Subcutaneous abdominal adipose tissue (tissue), 5 donors: ENCODE measurements around the gene KRT80.

Experiments used
- H3K27ac ChIP-seq: one replicate; pipeline ENCODE4 v1.7.0; 2013; ENCODE audit warnings: low read depth, mild to moderate bottlenecking, inconsistent platforms, low read length, moderate library complexity
- H3K27me3 ChIP-seq, 5 donors: one replicate each; pipeline ENCODE4 v1.7.0; 2013; ENCODE audit warnings: low read length in 5 of 5, inconsistent platforms in 1 of 5; ENCODE audit not compliant: control insufficient read depth in 5 of 5, insufficient read depth in 4 of 5
- H3K36me3 ChIP-seq, 5 donors: one replicate each; pipeline ENCODE4 v1.7.0; 2013; ENCODE audit warnings: low read length in 5 of 5; ENCODE audit not compliant: control insufficient read depth in 5 of 5, insufficient read depth in 5 of 5
- H3K4me1 ChIP-seq, 5 donors: one replicate each; pipeline ENCODE4 v1.7.0; 2013; ENCODE audit warnings: low read length in 5 of 5, mild to moderate bottlenecking in 3 of 5, moderate library complexity in 1 of 5; ENCODE audit not compliant: control insufficient read depth in 5 of 5, insufficient read depth in 5 of 5
- H3K4me3 ChIP-seq, 5 donors: one replicate each; pipeline ENCODE4 v1.7.0; 2013; ENCODE audit warnings: low read length in 5 of 5, low read depth in 1 of 5
- H3K9ac ChIP-seq, 5 donors: one replicate each; pipeline ENCODE4 v1.7.0; 2013; ENCODE audit warnings: low read length in 5 of 5, mild to moderate bottlenecking in 4 of 5, moderate library complexity in 3 of 5
- H3K9me3 ChIP-seq, 5 donors: one replicate each; pipeline ENCODE4 v1.7.0; 2013; ENCODE audit warnings: low read length in 5 of 5; ENCODE audit not compliant: control insufficient read depth in 5 of 5
- donor health status: healthy.
- donor health status: healthy.
- donor health status: healthy.
- donor health status: healthy.
- donor health status: healthy.

Gene KRT80

DNA sequence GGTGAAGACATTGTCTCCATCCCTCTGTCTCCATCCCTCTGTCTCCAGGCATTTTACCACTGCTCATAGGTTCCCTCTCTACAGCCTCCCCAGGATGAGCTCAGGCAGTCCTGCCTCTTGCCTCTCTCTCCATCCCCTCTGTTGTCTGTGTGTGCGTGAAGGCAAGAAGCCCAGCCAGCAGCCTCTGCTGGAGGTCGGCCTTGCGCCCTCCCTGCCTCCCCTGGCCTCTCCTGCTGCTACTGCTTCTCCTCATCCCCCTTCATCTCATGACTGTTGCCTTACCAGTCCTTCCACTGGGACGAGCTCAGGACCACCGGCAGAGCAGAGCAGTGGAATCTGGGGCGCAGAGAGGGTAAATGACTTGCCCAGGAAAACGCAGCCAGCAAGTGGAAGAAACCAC, 3.2 kb downstream of the KRT80 start:
- Histone ChIP-seq H3K4me3 (no peak overlapping the region), H3K9ac (no peak overlapping the region), H3K27ac (no peak overlapping the region), H3K36me3 (no peaks in the 10 kb centered on the region), H3K27me3 (no peaks in the 10 kb centered on the region), H3K4me1 (peaks cover 3 to 48% (median 17%) of the 10 kb centered on the region in 5 donors), H3K9me3 (no peaks in the 10 kb centered on the region)

- Histone ChIP-seq H3K27me3 (no peaks in the 10 kb centered on the region), H3K9me3 (no peaks in the 10 kb centered on the region), H3K36me3 (no peaks in the 10 kb centered on the region), H3K4me3 (no peak overlapping the region), H3K27ac (no peak overlapping the region), H3K9ac (no peak overlapping the region), H3K4me1 (peaks cover 3 to 39% (median 12%) of the 10 kb centered on the region in 5 donors)
Measured at GRCh38 chr12:52187640-52188039, 4.2 kb downstream of the KRT80 start.

DNA sequence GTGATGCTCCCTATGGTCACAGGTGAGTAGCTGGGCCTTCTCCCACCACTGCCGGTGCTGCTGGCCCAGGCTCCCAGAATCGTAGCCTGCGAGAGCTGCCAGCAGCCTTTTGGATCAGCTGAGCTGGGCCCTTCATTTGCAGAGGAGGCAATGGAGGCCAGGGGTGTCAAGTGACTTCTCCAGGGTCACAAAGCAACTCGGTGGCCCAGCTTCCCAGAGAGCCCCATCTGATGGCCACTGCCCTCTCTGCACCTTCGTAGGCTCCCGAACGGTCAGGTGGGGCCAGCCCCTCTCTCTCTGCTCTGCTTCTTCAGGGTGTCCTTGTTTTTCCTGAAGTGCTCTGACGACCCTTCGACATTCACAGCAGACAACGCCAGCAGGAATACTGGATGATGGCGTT, 4.6 kb downstream of the KRT80 start:
- Histone ChIP-seq H3K4me3 (no peak overlapping the region), H3K4me1 (peaks cover 0 to 34% (median 8%) of the 10 kb centered on the region in 5 donors), H3K27me3 (peaks cover 0 to 3% (median 0%) of the 10 kb centered on the region in 5 donors), H3K9ac (no peak overlapping the region), H3K36me3 (no peaks in the 10 kb centered on the region), H3K27ac (no peak overlapping the region), H3K9me3 (no peaks in the 10 kb centered on the region)

- H3K27ac ChIP-seq: no peak overlapping the region
- no peak overlapping the region for H3K4me3 ChIP-seq
- H3K4me1 ChIP-seq: peaks cover 0 to 30% (median 5%) of the 10 kb centered on the region in 5 donors
Measured at GRCh38 chr12:52186118-52186840, 5.5 kb downstream of the KRT80 start.

GRCh38 chr12:52185400-52185967, 6.3 kb downstream of the KRT80 start:
- Histone ChIP-seq H3K9ac (no peak overlapping the region), H3K4me1 (peaks cover 0 to 30% (median 5%) of the 10 kb centered on the region in 5 donors), H3K27me3 (peaks cover 0 to 4% (median 0%) of the 10 kb centered on the region in 5 donors), H3K27ac (no peak overlapping the region), H3K9me3 (no peaks in the 10 kb centered on the region), H3K36me3 (no peaks in the 10 kb centered on the region), H3K4me3 (no peak overlapping the region)

More at GRCh38 chr12:52186118-52186840, 5.5 kb downstream of the KRT80 start:
- Histone ChIP-seq H3K27me3 (peaks cover 0 to 4% (median 0%) of the 10 kb centered on the region in 5 donors), H3K36me3 (no peaks in the 10 kb centered on the region), H3K9me3 (no peaks in the 10 kb centered on the region), H3K9ac (no peak overlapping the region)

DNA sequence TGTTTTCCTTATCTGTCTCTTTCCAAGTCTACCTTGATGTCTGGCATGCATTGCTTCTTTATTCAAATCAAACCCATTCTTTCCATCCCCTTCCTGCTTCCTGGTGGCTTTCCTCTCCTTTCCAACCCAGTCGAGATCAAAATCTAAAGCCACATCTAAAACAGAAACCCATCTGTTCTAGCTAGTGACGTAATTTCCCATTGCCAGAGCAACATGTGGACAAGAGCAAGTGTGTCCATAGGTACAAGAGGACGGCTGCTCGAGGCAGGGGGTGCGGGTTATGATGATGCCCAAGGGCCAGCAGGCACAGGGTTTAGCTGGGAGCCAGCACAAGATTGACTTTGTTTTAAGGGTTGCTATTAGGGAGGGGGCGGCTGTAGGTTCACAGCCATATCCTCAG, 7.0 kb downstream of the KRT80 start:
- no peak overlapping the region for H3K9ac ChIP-seq
- H3K9me3 ChIP-seq: no peaks in the 10 kb centered on the region
- peaks cover 0 to 4% (median 0%) of the 10 kb centered on the region in 5 donors for H3K27me3 ChIP-seq
- H3K4me3 ChIP-seq: no peak overlapping the region
- H3K27ac ChIP-seq: no peak overlapping the region
- peaks cover 0 to 28% (median 4%) of the 10 kb centered on the region in 5 donors for H3K4me1 ChIP-seq
- H3K36me3 ChIP-seq: no peaks in the 10 kb centered on the region

- Histone ChIP-seq H3K9ac (no peak overlapping the region), H3K27ac (no peak overlapping the region), H3K27me3 (peaks cover 0 to 4% (median 0%) of the 10 kb centered on the region in 5 donors), H3K36me3 (no peaks in the 10 kb centered on the region), H3K4me3 (no peak overlapping the region), H3K9me3 (no peaks in the 10 kb centered on the region), H3K4me1 (peaks cover 0 to 27% (median 0%) of the 10 kb centered on the region in 5 donors)
Measured at GRCh38 chr12:52183971-52184370, 7.8 kb downstream of the KRT80 start.

DNA sequence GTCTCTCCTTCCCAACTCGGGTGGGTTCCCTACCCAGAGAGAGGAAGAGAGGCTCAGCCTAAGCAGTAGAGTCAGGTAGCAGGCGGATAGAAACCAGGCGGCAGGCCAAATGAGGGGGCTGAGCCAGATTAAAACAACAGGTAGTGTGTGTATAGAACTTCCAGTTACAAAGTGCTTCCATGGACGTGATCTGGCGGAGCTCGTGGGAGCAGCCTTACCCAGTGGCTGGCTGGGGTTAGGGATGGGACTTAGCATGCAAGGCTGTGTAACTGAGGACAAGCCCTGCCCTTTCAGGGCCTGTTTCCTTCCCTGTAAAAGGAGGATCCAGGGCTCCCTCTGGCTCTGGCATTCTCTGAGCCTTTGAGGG, 8.3 kb downstream of the KRT80 start:
- Histone ChIP-seq H3K9ac (no peak overlapping the region), H3K4me1 (peaks cover 0 to 27% (median 0%) of the 10 kb centered on the region in 5 donors), H3K4me3 (no peak overlapping the region), H3K27ac (no peak overlapping the region), H3K27me3 (peaks cover 0 to 4% (median 0%) of the 10 kb centered on the region in 5 donors), H3K9me3 (no peaks in the 10 kb centered on the region), H3K36me3 (no peaks in the 10 kb centered on the region)

DNA sequence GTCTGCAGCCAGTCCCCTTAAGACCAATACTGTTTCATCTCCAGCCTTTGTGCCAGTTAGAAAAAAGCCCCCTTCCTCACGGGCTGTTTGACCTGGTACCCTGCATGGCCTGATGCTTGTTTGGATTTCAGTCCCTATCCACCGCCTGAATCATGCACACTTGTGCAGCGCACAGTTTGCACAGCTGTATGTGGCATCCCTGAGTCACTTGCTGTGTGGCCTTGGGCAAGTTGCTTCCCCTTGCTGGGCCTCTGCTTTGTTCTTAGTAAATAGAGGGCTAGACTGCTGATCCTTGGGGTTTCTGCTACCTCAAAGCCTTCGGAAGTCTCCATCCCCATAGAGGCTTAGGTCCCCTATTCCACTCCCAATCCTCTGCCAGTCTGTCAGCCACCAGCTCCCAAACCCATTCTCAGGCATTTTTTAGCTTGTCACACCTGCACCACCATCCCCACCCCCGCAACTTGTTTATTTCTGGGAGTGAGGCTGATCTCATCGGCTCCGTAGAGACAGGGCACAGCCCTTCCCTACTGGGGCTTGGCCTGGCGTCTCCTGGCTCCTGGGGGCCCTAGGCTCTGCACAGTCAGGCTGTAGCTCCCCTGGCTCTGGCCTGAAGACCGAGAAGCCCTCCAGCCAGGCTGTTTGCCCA, 8.8 kb downstream of the KRT80 start:
- Histone ChIP-seq H3K4me1 (peaks cover 0 to 27% (median 0%) of the 10 kb centered on the region in 5 donors), H3K9ac (no peak overlapping the region), H3K27ac (no peak overlapping the region), H3K27me3 (peaks cover 0 to 4% (median 0%) of the 10 kb centered on the region in 5 donors), H3K4me3 (no peak overlapping the region), H3K9me3 (no peaks in the 10 kb centered on the region), H3K36me3 (no peaks in the 10 kb centered on the region)

- no peak overlapping the region for H3K4me3 ChIP-seq
- no peaks in the 10 kb centered on the region for H3K9me3 ChIP-seq
- no peaks in the 10 kb centered on the region for H3K36me3 ChIP-seq
Measured at GRCh38 chr12:52182384-52182783, 9.4 kb downstream of the KRT80 start.

More at GRCh38 chr12:52182384-52182783, 9.4 kb downstream of the KRT80 start:
- peaks cover 0 to 27% (median 0%) of the 10 kb centered on the region in 5 donors for H3K4me1 ChIP-seq
- no peak overlapping the region for H3K27ac ChIP-seq
- H3K9ac ChIP-seq: no peak overlapping the region
- peaks cover 0 to 4% (median 0%) of the 10 kb centered on the region in 5 donors for H3K27me3 ChIP-seq
